Gastroesophageal sphincter (tissue), 4 donors: ENCODE results near the gene PPARGC1A. TPM values are rescaled to one million over a fixed set of nuclear protein-coding genes. Genes with fewer than 3 reads are reported as not detected.

Source experiments
- ATAC-seq: fragments of 150-250 bp; one replicate; pipeline ENCODE4 v1.9.1; 2016; ENCODE audit warnings: mild to moderate bottlenecking, moderate library complexity
- H3K27ac ChIP-seq, 4 donors: fragments of 200-600 bp; sonication (generic) in 3 of 4; 1 replicate in 3 of 4; 2 replicates in 1 of 4; pipeline ENCODE4 v1.5.1; 2016 to 2019
- H3K27me3 ChIP-seq: fragments of 200-600 bp; sonication (generic); one replicate; pipeline ENCODE4 v1.5.1; 2019
- H3K36me3 ChIP-seq, 2 donors: fragments of 200-600 bp; sonication (generic); one replicate each; pipeline ENCODE4 v1.5.1; 2019; ENCODE audit warnings: control low read depth in 1 of 2
- H3K4me1 ChIP-seq, 3 donors: fragments of 200-600 bp; sonication (generic); 1 replicate in 2 of 3; 2 replicates in 1 of 3; pipeline ENCODE4 v1.5.1; 2016 to 2019; ENCODE audit warnings: control low read depth in 2 of 3
- H3K4me3 ChIP-seq, 2 donors: fragments of 200-600 bp; sonication (generic); one replicate each; pipeline ENCODE4 v1.5.1; 2019; ENCODE audit warnings: mild to moderate bottlenecking in 1 of 2, moderate library complexity in 1 of 2
- H3K9me3 ChIP-seq, 3 donors: fragments of 200-600 bp; sonication (generic); one replicate each; pipeline ENCODE4 v1.5.1; 2017 to 2019; ENCODE audit warnings: control low read depth in 2 of 3
- CTCF ChIP-seq, 4 experiments: fragments of 200-600 bp in 2 of 4; fragments of 450-650 bp in 2 of 4; sonication (generic) in 1 of 4; IDR thresholded peaks; one replicate each; pipeline ENCODE4 v1.5.1; 2017 to 2019; ENCODE audit warnings: antibody characterized with exemption in 4 of 4, mild to moderate bottlenecking in 2 of 4, moderate library complexity in 2 of 4
- EP300 ChIP-seq: sonication (generic); formaldehyde crosslinking; IDR thresholded peaks from one replicate; pipeline ENCODE4 v1.6.1; 2017; ENCODE audit warnings: antibody characterized with exemption, mild to moderate bottlenecking
- POLR2A ChIP-seq, 2 donors: fragments of 450-650 bp; IDR thresholded peaks; one replicate each; pipeline ENCODE4 v1.6.1; 2017; ENCODE audit warnings: antibody characterized with exemption in 2 of 2, mild to moderate bottlenecking in 2 of 2, moderate library complexity in 1 of 2
- POLR2AphosphoS5 ChIP-seq: sonication (generic); formaldehyde crosslinking; IDR thresholded peaks from one replicate; pipeline ENCODE4 v1.6.1; 2017; ENCODE audit warnings: antibody characterized with exemption
- WGBS, 2 donors: methylation state at CpG; one replicate each; pipeline ENCODE4 v1.1.5; 2018; ENCODE audit warnings: low coverage in 1 of 2; 5-methylcytosine and 5-hydroxymethylcytosine counted together
- total RNA-seq, 4 donors: library from RNA; depleted of rRNA; stranded (reverse); fragments of >200 nt; gene quantifications; one replicate each; pipeline ENCODE4 v1.1.0, GENCODE V29; 2016

The PPARGC1A gene
- total RNA-seq, 4 donors from 2014 or later: 5.8 to 43.7 (median 18.3) TPM

- Histone ChIP-seq H3K4me1 (no peaks in the 10 kb centered on the region), H3K4me3 (no peak overlapping the region), H3K27me3 (no peaks in the 10 kb centered on the region), H3K36me3 (no peaks in the 10 kb centered on the region), H3K27ac (no peak overlapping the region), H3K9me3 (no peaks in the 10 kb centered on the region)
- WGBS, 2 donors: 44 to 49% methylated on average over 2 of the region's 2 CpGs
- TF ChIP-seq POLR2A (IDR thresholded peaks at IDR 0.05): no peak
- no peak for TF ChIP-seq CTCF (IDR thresholded peaks at IDR 0.05)
- no peak for TF ChIP-seq POLR2AphosphoS5
- TF ChIP-seq EP300: no peak
- no peak for ATAC-seq
These were observed 130.8 kb downstream of the PPARGC1A start for GRCh38 chr4:23759066-23759465.

GRCh38 chr4:23754688-23755087 is 135.2 kb downstream of the PPARGC1A start:
- 87 to 100% methylated on average over 1 of the region's 1 CpG for WGBS, 2 donors
- H3K9me3 ChIP-seq: no peaks in the 10 kb centered on the region
- ATAC-seq: no peak

GRCh38 chr4:23750125-23750524 is 139.7 kb downstream of the PPARGC1A start:
- TF ChIP-seq POLR2AphosphoS5 (no peak), CTCF (IDR thresholded peaks at IDR 0.05) (no peak), EP300 (no peak), POLR2A (IDR thresholded peaks at IDR 0.05) (no peak)
- peaks cover 0 to 15% (median 0%) of the 10 kb centered on the region in 3 donors for H3K4me1 ChIP-seq
- WGBS, 2 donors: 86 to 87% methylated on average over 1 to 2 of the region's 2 CpGs

More at GRCh38 chr4:23754688-23755087, 135.2 kb downstream of the PPARGC1A start:
- Histone ChIP-seq H3K4me1 (no peaks in the 10 kb centered on the region), H3K36me3 (no peaks in the 10 kb centered on the region), H3K27me3 (no peaks in the 10 kb centered on the region), H3K4me3 (no peak overlapping the region), H3K27ac (no peak overlapping the region)
- TF ChIP-seq EP300 (no peak), POLR2AphosphoS5 (no peak), POLR2A (IDR thresholded peaks at IDR 0.05) (no peak), CTCF (IDR thresholded peaks at IDR 0.05) (no peak)

GRCh38 chr4:23747281-23747735 is 142.5 kb downstream of the PPARGC1A start:
- Histone ChIP-seq H3K4me3 (no peak overlapping the region), H3K4me1 (peaks cover 0 to 15% (median 0%) of the 10 kb centered on the region in 3 donors), H3K9me3 (no peaks in the 10 kb centered on the region), H3K27me3 (no peaks in the 10 kb centered on the region), H3K36me3 (no peaks in the 10 kb centered on the region), H3K27ac (no peak overlapping the region)
- 14 to 20% methylated on average over 1 to 2 of the region's 2 CpGs for WGBS, 2 donors
- TF ChIP-seq EP300 (no peak), POLR2A (IDR thresholded peaks at IDR 0.05) (no peak), POLR2AphosphoS5 (no peak), CTCF (IDR thresholded peaks at IDR 0.05) (no peak)
- no peak for ATAC-seq

More at GRCh38 chr4:23750125-23750524, 139.7 kb downstream of the PPARGC1A start:
- H3K36me3 ChIP-seq: no peaks in the 10 kb centered on the region
- H3K9me3 ChIP-seq: no peaks in the 10 kb centered on the region
- no peak overlapping the region for H3K4me3 ChIP-seq
- no peak overlapping the region for H3K27ac ChIP-seq
- no peaks in the 10 kb centered on the region for H3K27me3 ChIP-seq
- ATAC-seq: no peak

GRCh38 chr4:23746672-23747071 is 143.2 kb downstream of the PPARGC1A start:
- TF ChIP-seq EP300: no peak
- no peak for TF ChIP-seq POLR2A (IDR thresholded peaks at IDR 0.05)
- no peak for TF ChIP-seq POLR2AphosphoS5
- TF ChIP-seq CTCF (IDR thresholded peaks at IDR 0.05): no peak
- 72 to 82% methylated on average over 2 of the region's 2 CpGs for WGBS, 2 donors

More at GRCh38 chr4:23746672-23747071, 143.2 kb downstream of the PPARGC1A start:
- no peaks in the 10 kb centered on the region for H3K9me3 ChIP-seq
- H3K27me3 ChIP-seq: no peaks in the 10 kb centered on the region
- H3K27ac ChIP-seq: no peak overlapping the region
- H3K4me3 ChIP-seq: no peak overlapping the region
- ATAC-seq: no peak
- H3K4me1 ChIP-seq: peaks cover 0 to 15% (median 0%) of the 10 kb centered on the region in 3 donors
- H3K36me3 ChIP-seq: no peaks in the 10 kb centered on the region
